Neural cell (in vitro differentiated cells): ENCODE measurements around the gene TOR2A.

Experiments
- CTCF ChIP-seq: fragments of 450-650 bp; IDR thresholded peaks from 2 replicates; pipeline ENCODE4 v1.5.1; 2014; ENCODE audit warnings: antibody characterized with exemption, mild to moderate bottlenecking, moderate library complexity; ENCODE audit not compliant: poor library complexity, severe bottlenecking
- EP300 ChIP-seq: fragments of 450-650 bp; conservative IDR thresholded peaks from 2 replicates; pipeline ENCODE4 v1.6.1; 2014; ENCODE audit warnings: antibody characterized with exemption, mild to moderate bottlenecking, moderate library complexity; ENCODE audit not compliant: poor library complexity, severe bottlenecking
- EZH2 ChIP-seq: fragments of 200-600, 300-800 bp; shearing (Covaris generic), sonication (generic); IDR thresholded peaks from 2 replicates; pipeline ENCODE4 v1.6.1; 2014; ENCODE audit warnings: antibody characterized with exemption, low read length, borderline replicate concordance, mild to moderate bottlenecking; ENCODE audit not compliant: insufficient read depth, poor library complexity, severe bottlenecking
- MXI1 ChIP-seq: fragments of 450-650 bp; conservative IDR thresholded peaks from 2 replicates; pipeline ENCODE4 v1.6.1; 2014; ENCODE audit warnings: antibody characterized with exemption, mild to moderate bottlenecking; ENCODE audit not compliant: poor library complexity, severe bottlenecking
- POLR2AphosphoS5 ChIP-seq: IDR thresholded peaks from 2 replicates; pipeline ENCODE4 v1.6.1; 2012
- RAD21 ChIP-seq: fragments of 450-650 bp; conservative IDR thresholded peaks from 2 replicates; pipeline ENCODE4 v1.6.1; 2014; ENCODE audit warnings: antibody characterized with exemption, mild to moderate bottlenecking, moderate library complexity
- REST ChIP-seq: IDR thresholded peaks from 2 replicates; pipeline ENCODE4 v1.6.1; 2012; ENCODE audit warnings: borderline replicate concordance
- SMC3 ChIP-seq: fragments of 450-650 bp; conservative IDR thresholded peaks from 2 replicates; pipeline ENCODE4 v1.6.1; 2014; ENCODE audit warnings: antibody characterized with exemption, mild to moderate bottlenecking, moderate library complexity; ENCODE audit not compliant: poor library complexity
- TAF1 ChIP-seq: IDR thresholded peaks from 2 replicates; pipeline ENCODE4 v1.6.1; 2012; ENCODE audit warnings: low read depth

DNA sequence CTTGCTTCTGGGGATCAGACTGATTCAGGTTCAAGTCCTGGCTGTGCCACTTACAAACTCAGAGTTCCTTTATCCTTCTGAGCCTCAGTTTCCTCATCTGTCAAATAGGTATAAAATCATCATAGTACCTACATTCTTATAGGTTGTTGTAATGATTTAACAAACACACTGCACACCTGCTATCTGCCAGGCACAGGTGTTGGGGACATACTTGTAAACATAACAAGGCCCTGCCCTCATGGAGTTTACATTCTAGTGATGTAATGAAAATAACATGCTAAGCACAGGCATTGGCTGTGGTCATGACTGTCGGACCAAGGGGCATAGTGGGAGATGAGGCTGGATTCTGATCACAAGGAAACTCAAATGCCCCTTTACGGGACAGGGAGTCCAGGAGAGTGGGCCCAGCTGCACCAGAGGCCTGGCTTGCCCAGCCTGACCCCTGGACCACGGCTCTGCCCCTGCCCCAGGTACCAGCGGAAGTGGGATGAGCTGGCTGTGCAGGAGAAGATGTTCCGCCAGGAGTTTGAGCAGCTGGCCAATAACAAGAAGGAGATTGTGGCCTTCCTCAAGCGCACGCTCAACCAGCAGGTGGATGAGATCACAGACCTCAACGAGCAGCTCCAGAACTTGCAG is 26.0 kb downstream of the TOR2A start:
- no peak for TF ChIP-seq TAF1
- TF ChIP-seq CTCF, result no peak
- no peak for TF ChIP-seq EZH2
- no peak for TF ChIP-seq REST
- TF ChIP-seq MXI1, result no peak
- TF ChIP-seq SMC3, result no peak
- no peak for TF ChIP-seq EP300
- no peak for TF ChIP-seq RAD21
- TF ChIP-seq POLR2AphosphoS5, result no peak
